PC-9 (cell line): ENCODE measurements around the gene FGD5. TPM values are rescaled to one million over a fixed set of nuclear protein-coding genes. Genes with fewer than 3 reads are reported as not detected.

ENCODE experiments used
- BruUV-seq: library from RNA; stranded (reverse); fragments of 400-500 nt; replicated peaks from 2 replicates; lab custom pipeline; 2021; lab: Mats Ljungman, UMichigan
- CTCF ChIA-PET: fragments of 300-600 bp; sonication (Branson Sonifier 250); formaldehyde crosslinking; loops from one replicate; lab custom pipeline; 2022; ENCODE audit warnings: antibody characterized with exemption; lab: Charles Lee
- POLR2A ChIA-PET: fragments of 300-600 bp; sonication (Branson Sonifier 250); formaldehyde crosslinking; loops from one replicate; lab custom pipeline; 2022; ENCODE audit warnings: antibody characterized with exemption; ENCODE audit not compliant: unreplicated experiment; lab: Charles Lee
- DNase-seq, 2 experiments: peaks; one replicate each; pipeline versions ENCODE4 v3.0.0 to v3.0.0-alpha.2; 2015 to 2022; ENCODE audit warnings: mixed read lengths in 1 of 2
- H2AFZ ChIP-seq: fragments of 200-600 bp; sonication (generic); 2 replicates; pipeline ENCODE4 v1.8.1; 2017; ENCODE audit warnings: antibody characterized with exemption
- H3F3A ChIP-seq: fragments of 200-600 bp; sonication (generic); 2 replicates; pipeline ENCODE4 v1.8.1; 2017; ENCODE audit warnings: antibody characterized with exemption, mild to moderate bottlenecking, low read depth; ENCODE audit not compliant: insufficient read depth
- H3K27ac ChIP-seq: fragments of 200-600 bp; sonication (generic); 2 replicates; pipeline ENCODE4 v1.6.1; 2016; ENCODE audit warnings: mixed run types
- H3K27me3 ChIP-seq: fragments of 200-600 bp; sonication (generic); 2 replicates; pipeline ENCODE4 v1.6.1; 2016; ENCODE audit warnings: low read depth, mixed run types; ENCODE audit not compliant: insufficient read depth
- H3K36me3 ChIP-seq: fragments of 200-600 bp; sonication (generic); 2 replicates; pipeline ENCODE4 v1.6.1; 2016; ENCODE audit warnings: low read depth, mixed run types
- H3K4me1 ChIP-seq: fragments of 200-600 bp; sonication (generic); replicated peaks from 2 replicates; pipeline ENCODE4 v1.6.1; 2016; ENCODE audit warnings: mixed run types; ENCODE audit not compliant: insufficient read depth
- H3K4me2 ChIP-seq: fragments of 200-600 bp; sonication (generic); 2 replicates; pipeline ENCODE4 v1.6.1; 2017; ENCODE audit warnings: mixed run types
- H3K4me3 ChIP-seq: fragments of 200-600 bp; sonication (generic); 2 replicates; pipeline ENCODE4 v1.6.1; 2016; ENCODE audit warnings: mixed run types
- H3K79me2 ChIP-seq: fragments of 200-600 bp; sonication (generic); 2 replicates; pipeline ENCODE4 v1.6.1; 2017; ENCODE audit warnings: low read depth, mixed run types
- H3K9me2 ChIP-seq: fragments of 200-600 bp; sonication (generic); 2 replicates; pipeline ENCODE4 v1.8.1; 2017; ENCODE audit warnings: mild to moderate bottlenecking; ENCODE audit not compliant: insufficient read depth
- H3K9me3 ChIP-seq: fragments of 200-600 bp; sonication (generic); 2 replicates; pipeline ENCODE4 v1.8.1; 2016; ENCODE audit warnings: low read depth; ENCODE audit not compliant: insufficient read depth
- H4K20me1 ChIP-seq: fragments of 200-600 bp; sonication (generic); 2 replicates; pipeline ENCODE4 v1.8.1; 2017; ENCODE audit not compliant: insufficient read depth
- EZH2 ChIP-seq: fragments of 200-600 bp; sonication (generic); IDR thresholded peaks from 2 replicates; pipeline ENCODE4 v1.8.0; 2017; ENCODE audit warnings: antibody characterized with exemption, low read depth
- intact Hi-C: fragments of 100-400 bp; cut with micrococcal nuclease; formaldehyde crosslinking; loops from one replicate; pipeline ENCODE4 v1.10.0; 2022; ENCODE audit not compliant: unreplicated experiment
- total RNA-seq: library from RNA; stranded (reverse); gene quantifications from 2 replicates; pipeline ENCODE4 v1.2.3, GENCODE V29; 2021
- TF ChIP-seq, protein P1 (sequence below): fragments of 200-600 bp; sonication (generic); conservative IDR thresholded peaks from 2 replicates; pipeline ENCODE4 v1.6.1; 2017; ENCODE audit warnings: mixed run types, antibody characterized with exemption, mild to moderate bottlenecking, moderate library complexity

Gene FGD5
- total RNA-seq, 1 experiment from 2014 or later: not detected

GRCh38 chr3:14872706-14873105 lies 53.9 kb downstream of the FGD5 start:
- intact Hi-C loops: no loop called here
- POLR2A ChIA-PET: no interaction called here

DNA sequence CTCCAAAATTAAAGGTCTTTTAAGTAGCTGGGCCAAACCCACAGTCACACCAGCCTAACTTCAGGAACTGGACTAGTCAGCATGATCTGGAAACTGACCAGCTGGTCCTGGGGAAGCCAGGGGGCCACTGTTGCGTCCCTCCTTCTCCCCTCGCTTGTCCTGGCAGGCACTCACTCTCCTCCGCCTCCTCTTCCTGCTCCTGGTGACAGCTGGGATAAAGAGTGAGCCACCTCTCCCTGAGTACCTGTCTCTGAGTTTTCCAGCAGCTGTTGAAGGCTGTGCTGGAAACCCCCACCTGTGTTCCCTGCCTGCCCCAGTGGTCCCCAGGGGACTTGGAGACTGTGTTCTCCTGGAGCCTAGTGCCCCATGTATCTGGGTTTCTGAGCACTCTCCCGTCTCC lies 56.0 kb downstream of the FGD5 start:
- ChIA-PET CTCF (no interaction called here), POLR2A (no interaction called here)
- Histone ChIP-seq H2AFZ (no peak overlapping the region), H4K20me1 (no peaks in the 10 kb centered on the region), H3K9me2 (no peaks in the 10 kb centered on the region), H3K27ac (no peak overlapping the region), H3K4me1 (peaks cover 14% of the 10 kb centered on the region), H3K79me2 (no peaks in the 10 kb centered on the region), H3K9me3 (no peaks in the 10 kb centered on the region), H3K4me2 (no peak overlapping the region), H3K4me3 (no peak overlapping the region), H3K27me3 (no peaks in the 10 kb centered on the region), H3F3A (no peaks in the 10 kb centered on the region), H3K36me3 (no peaks in the 10 kb centered on the region)
- no peak for DNase-seq
- TF ChIP-seq EZH2: no peak
- TF ChIP-seq, protein P1, sequence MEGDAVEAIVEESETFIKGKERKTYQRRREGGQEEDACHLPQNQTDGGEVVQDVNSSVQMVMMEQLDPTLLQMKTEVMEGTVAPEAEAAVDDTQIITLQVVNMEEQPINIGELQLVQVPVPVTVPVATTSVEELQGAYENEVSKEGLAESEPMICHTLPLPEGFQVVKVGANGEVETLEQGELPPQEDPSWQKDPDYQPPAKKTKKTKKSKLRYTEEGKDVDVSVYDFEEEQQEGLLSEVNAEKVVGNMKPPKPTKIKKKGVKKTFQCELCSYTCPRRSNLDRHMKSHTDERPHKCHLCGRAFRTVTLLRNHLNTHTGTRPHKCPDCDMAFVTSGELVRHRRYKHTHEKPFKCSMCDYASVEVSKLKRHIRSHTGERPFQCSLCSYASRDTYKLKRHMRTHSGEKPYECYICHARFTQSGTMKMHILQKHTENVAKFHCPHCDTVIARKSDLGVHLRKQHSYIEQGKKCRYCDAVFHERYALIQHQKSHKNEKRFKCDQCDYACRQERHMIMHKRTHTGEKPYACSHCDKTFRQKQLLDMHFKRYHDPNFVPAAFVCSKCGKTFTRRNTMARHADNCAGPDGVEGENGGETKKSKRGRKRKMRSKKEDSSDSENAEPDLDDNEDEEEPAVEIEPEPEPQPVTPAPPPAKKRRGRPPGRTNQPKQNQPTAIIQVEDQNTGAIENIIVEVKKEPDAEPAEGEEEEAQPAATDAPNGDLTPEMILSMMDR: no peak
- no TSS peak for BruUV-seq
- intact Hi-C loops: no loop called here

More at GRCh38 chr3:14872706-14873105, 53.9 kb downstream of the FGD5 start:
- Histone ChIP-seq H4K20me1 (no peaks in the 10 kb centered on the region), H3K9me3 (no peaks in the 10 kb centered on the region), H3K4me2 (no peak overlapping the region), H3K4me3 (no peak overlapping the region), H3K36me3 (no peaks in the 10 kb centered on the region), H3K27me3 (no peaks in the 10 kb centered on the region), H3K4me1 (peaks cover 13% of the 10 kb centered on the region), H3K27ac (no peak overlapping the region), H2AFZ (no peak overlapping the region), H3F3A (no peaks in the 10 kb centered on the region), H3K9me2 (no peaks in the 10 kb centered on the region), H3K79me2 (no peaks in the 10 kb centered on the region)
- BruUV-seq: no TSS peak
- no peak for TF ChIP-seq EZH2
- TF ChIP-seq, protein P1: no peak
- no peak for DNase-seq
- CTCF ChIA-PET: no interaction called here

DNA sequence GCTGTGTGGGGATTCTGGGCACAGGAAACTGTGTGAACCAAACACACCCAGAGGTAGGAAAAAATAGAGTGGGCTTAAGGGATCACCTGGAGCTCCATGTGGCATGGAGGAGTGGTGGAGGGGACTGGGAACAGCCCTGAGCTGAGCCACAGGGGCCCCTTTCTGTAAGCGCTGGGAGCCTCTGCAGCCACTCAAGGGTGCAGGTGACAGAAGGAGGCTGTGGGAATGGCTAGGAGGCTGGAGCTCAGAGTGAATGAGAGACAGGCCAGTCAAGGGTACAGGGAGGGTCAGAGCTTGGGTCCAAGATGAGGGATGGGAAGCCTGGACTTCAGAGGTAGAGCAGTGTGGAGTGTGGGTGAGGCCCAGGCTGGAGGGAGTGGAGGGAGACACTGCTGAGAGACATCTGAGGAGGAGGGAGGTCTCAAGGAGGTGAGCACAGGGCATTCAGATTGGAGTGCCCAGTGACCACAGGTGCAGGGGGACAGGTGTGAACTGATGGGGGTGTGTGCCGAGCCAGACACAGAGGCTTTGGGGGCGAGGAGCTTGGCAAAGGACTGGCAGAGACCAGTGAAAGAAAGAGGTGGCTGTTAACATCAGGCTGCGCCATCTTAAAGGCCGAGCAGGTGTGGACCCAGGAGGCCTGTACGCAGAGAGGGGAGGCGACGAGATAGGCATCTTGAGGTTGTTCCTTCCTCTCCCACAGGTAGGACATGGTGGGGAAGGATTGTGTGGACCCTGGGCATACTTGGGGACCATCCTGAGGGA lies 56.8 kb downstream of the FGD5 start:
- no peaks in the 10 kb centered on the region for H3K79me2 ChIP-seq
- CTCF ChIA-PET: interaction anchor here (0.5 kb wide), 1 partner anchor 987 kb away, joined by 3 read pairs; no protein-coding TSS in a partner anchor
- intact Hi-C loops: no loop called here
- POLR2A ChIA-PET: interaction anchor here (0.6 kb wide), 1 partner anchor 730 kb away, joined by 8 read pairs; no protein-coding TSS in a partner anchor
- H3K9me3 ChIP-seq: no peaks in the 10 kb centered on the region
- H3K27ac ChIP-seq: no peak overlapping the region
- no peak for DNase-seq
- H3K4me3 ChIP-seq: no peak overlapping the region
- H2AFZ ChIP-seq: no peak overlapping the region
- no peaks in the 10 kb centered on the region for H3F3A ChIP-seq
- peaks cover 14% of the 10 kb centered on the region for H3K4me1 ChIP-seq
- no TSS peak for BruUV-seq
- H3K36me3 ChIP-seq: no peaks in the 10 kb centered on the region
- no peaks in the 10 kb centered on the region for H3K9me2 ChIP-seq
- TF ChIP-seq, protein P1: no peak
- TF ChIP-seq EZH2: no peak
- no peaks in the 10 kb centered on the region for H4K20me1 ChIP-seq
- H3K27me3 ChIP-seq: no peaks in the 10 kb centered on the region
- no peak overlapping the region for H3K4me2 ChIP-seq
